Lung microvascular endothelial cell (primary cell): ENCODE data around the gene EPB41L1. TPM values are rescaled to one million over a fixed set of nuclear protein-coding genes. Genes with fewer than 3 reads are reported as not detected.
A peak's percentile ranks its signal among the peaks of the same experiment; 100 is the strongest.

Experiments
- DNase-seq, 2 donors: peaks; one replicate each; pipeline versions ENCODE4 v3.0.0 to v3.0.0-alpha.2; 2010; ENCODE audit warnings: low read depth in 2 of 2
- total RNA-seq: library from RNA; depleted of rRNA; stranded (reverse); fragments of >200 nt; gene quantifications from 2 replicates; pipeline ENCODE4 v1.2.1, GENCODE V29; 2014

The EPB41L1 gene
- total RNA-seq, 1 donor from 2014 or later = 14.3 TPM

DNA sequence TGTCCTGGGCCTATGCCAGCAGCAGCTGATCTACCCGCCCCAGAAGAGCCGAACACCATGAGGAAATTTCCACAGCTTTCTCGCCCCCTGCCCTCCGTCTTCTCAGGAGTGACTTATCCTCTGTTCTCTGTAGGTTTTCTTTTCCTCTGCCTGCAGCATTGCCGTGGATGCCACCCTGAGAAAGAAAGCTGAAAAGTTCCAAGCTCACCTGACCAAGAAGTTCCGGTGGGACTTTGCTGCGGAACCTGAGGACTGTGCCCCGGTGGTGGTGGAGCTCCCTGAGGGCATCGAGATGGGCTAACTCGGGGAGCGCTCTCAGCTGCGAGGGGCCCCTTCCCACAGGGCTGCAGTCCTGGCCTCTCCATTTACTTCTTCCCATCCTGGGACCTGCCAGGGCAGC, 100.9 kb downstream of the EPB41L1 start:
- DNase-seq = no peak

DNA sequence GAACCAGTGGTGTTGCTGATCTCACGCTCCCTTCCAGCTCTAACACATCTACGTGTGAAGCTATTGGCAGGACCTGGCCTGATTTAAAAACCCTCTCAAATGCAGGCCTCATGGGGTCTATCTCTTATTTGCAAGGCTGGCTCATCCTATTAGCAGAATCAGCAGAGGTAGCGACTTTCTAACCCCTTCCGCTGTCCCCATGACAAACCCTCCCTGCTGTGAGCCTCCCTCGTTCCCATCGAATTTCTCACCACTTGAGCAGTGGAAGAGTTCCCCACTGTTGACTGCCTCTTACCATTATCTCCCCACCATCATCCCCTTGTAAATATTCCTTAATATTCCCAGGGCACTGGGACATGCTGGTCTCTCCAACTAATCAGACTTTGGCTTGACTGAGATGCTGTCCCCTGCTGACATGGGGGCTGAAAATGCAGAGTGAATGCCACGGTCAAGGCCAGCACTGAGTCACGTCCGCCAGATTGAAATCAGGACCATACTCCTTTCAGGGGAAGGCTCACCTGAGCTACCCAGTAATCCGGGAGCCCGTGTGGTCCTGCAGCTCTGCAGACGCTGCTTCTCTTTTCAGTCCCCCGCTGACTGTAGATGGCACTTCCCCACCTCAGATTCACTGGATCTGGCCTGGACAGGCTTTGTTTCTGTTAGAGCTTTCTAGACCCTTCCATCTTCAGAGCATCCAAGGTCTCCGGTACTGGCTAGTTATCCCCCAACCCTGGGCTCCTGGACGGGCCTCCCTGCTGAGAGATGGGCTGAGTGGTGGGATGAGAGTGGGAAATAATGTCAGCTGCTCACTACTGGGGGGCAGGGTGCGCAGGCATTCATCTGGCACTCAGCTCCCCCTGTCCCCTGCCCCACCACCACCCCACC, 104.9 kb downstream of the EPB41L1 start:
- no peak for DNase-seq

DNA sequence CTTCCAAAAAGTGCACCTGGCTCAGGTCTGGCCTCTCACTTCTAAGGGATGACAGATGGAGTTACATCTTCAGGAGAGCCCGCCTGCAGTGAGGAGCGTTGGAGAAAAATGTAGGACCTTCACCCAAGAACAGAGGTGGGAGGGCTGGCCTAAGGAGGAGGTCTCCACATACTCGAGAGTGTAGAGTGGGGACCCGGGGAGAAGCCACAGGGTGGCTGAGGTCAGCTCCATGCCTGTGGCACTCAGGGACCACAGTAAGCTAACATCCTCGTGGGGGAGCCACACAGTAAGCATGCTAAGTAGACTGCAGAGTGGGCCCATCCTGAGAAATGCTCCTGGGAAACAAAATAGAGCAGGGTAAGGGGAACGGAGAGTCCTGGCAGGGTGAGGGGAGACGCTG, 105.8 kb downstream of the EPB41L1 start:
- no peak for DNase-seq

DNA sequence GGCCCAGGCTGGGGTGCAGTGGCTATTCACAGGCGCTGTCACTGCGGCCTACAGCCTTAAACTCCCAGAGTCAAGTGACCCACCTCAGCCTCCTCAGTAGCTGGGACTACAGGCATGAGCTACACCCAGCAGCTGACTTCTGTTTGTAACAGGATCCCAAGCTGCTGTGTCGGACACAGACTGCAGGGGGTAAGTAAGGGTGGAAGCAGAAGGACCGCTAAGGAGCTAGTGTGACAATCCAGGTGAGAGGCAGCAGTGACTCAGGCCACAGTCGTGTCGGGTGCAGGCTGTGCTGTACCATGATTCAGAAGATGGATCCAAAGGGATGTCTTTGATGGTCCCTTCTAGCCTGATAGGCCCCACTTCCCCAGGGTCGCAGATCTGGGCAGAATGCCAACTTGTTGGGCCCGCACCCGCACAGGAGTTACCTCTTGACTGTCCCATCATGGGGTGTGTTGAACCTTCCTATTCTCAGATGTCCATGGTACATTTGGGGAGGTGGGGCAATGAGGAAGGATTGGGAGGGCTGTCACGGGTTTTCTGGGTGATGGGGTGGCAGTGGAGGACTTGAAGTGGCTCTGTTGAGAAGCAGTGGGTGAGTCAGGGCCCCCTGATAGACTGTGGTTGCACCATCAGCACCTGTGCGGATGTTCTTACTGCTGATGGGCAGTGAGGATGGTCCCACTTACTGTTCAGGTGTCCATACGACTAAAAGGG, 107.0 kb downstream of the EPB41L1 start:
- DNase-seq = no peak

DNA sequence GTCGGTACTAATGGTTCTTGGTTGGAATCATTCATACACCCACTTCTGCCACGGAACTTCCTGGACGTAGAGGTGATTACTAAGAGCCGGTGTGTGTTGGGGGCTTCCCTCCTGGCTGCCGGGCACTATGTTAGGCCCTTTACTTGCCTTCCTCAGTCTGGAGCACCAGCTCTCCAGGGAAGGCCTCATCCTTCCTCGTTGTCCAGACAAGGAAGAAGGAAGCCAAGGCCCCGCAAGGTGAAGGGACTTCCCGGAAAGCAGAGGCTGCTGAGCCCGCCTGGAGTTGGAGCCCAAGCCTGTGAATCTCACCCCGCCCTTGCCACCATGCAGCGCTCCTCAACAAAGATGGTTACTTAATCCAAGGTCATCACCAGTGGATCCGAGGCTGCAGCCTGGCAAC, 107.9 kb downstream of the EPB41L1 start:
- DNase-seq = no peak

DNA sequence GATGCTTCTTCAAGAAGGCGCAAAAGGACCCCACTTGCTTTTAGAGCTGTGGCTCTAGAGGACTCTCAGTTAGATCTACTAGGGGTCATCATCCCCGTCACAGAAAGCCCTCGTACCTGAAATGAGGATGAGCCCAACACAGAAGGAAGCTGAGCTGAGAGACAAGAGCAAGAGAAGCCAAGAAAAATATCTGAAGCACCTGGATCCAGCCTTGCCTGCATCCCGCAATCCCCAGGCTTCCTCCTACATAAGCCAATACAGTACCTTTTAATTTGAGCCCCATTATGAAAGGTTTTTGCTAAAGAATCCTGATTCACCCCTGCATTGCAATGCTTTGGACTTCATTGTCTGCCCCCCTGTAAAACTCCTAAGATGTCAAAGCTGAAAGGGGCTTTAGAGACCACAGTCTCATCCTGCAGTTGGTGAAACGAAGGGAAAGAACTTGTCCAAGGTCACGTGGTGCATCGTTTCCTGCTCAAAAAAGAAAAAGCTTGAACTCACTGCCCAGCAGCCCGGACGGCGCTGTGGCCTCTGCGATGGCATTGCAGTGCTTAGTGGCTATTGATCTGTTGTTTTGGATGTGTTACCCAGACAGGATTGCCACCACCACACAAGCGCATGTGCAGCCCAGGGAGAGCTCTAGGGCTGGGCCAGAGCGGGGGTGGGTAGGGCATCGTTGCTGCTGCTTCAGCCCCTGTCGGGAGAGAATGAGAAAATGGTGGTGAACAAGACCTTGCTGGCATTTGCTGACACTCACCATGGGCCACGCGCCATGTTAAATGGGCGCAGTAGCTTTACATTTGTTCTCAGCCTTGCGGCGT, 110.1 kb downstream of the EPB41L1 start:
- no peak for DNase-seq

DNA sequence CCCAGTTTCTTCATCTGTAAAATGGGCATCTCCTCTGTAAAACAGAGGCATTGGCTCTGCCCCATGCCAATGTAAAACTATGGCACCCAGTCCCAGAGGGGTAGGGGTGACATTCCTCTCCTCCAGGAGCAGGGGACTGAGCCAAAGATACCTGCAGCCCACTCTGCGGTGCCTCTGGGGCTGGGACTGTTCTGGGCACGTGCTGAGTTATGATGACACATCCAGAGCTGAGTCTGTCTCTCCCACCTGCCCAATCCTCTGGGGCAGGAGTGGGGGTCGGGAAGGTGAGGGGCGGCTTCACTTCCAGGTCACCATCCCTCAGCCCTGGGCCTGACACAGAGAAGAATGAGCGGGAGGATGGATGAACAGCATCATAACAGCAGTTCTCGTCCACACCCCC, 111.6 kb downstream of the EPB41L1 start:
- no peak for DNase-seq

DNA sequence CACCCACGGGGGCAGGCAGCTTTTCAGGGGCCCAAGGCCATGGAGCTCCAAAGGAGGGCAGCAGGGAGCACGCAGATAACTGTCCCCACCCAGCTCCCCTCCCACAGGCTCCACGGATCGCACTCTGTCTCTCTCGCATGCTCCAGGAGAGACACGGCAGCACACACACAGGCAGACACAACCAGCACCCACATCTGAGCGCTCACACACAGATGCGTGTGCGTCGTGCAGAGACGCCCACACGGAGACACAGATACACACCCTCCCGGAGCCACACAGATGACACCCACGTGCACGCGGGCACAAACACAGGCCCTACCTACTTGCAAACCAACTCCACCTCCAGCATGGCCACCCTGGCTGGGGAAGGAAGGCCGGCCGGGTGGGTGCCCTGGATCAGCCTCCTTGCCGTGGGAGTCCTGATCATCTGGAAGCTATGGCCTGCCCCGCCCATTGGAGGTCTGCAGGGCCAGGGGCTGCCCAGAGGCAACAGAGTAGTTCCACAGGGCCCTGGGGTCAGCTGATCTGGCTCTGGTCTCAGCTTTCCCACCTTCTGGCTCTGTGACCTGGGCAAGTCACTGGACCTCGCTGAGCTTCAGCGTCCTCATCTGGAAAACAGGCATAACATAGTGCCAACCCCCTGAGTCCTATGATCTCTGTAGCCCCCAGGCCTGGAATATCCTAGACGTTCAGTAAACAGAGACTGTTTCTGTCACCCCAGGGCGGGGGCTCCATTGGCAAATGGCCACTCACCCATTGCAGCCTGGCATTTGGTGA, 113.3 kb downstream of the EPB41L1 start:
- no peak for DNase-seq

DNA sequence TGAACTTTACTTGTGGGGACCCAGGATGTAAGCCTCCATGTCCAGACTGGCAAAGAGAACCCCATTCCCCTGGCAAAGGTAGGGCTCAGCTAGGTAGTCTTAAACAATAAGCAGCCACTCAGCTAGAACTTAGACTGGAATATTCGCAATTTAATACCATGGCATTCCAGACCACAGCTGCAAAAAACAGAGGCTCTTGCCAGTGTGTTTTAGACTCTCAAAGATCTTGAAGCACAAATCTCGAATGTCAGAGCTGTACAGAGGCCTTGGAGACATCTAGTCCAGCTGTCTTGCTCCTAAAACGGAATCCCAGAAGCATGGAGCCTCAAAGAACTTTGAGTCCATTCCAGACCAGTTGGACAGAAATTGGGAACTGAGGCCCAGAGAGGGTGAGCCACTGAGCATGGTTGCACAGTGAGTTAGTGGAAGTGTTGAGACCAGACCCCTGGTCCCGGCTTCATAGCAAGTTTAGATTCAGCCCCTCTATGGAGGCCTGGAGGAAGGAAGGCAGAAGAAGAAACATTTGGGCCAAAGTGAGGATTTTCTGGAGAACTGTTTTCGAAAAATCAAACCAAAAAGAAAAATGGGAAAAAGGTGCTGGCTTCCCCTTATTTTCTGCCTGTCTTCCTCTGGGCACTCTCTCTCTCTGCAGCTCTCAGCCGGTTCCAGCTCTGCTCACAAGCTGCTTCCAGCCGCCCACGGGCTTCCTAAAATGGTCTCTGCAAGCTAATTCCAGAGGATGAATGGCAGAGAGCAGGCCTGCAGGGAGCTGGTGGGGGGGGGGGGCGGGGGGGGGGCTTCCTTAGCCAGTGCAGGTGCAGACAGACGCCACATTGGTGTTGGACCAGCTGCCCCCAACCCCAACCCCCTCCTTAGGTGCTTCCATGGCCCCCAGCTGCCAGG, 114.2 kb downstream of the EPB41L1 start:
- no peak for DNase-seq

DNA sequence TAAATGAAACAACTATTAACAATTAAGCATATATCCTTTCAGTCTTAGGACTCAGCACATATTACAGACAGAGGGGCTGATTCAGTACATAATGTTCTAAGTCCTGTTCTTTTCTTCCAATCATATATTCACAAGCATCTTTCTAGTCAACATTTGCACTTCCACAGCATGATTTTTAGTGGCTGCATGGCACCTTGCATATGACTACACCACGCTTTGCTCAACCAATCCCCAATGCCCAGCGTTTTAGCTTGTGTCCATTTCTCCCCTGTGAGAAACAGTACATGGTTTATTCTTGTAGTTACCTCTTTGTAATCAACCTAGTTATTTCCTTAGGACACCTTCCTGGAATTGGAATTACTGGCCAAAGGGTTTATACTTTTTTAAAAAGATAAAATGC, 115.0 kb downstream of the EPB41L1 start:
- DNase-seq = no peak

DNA sequence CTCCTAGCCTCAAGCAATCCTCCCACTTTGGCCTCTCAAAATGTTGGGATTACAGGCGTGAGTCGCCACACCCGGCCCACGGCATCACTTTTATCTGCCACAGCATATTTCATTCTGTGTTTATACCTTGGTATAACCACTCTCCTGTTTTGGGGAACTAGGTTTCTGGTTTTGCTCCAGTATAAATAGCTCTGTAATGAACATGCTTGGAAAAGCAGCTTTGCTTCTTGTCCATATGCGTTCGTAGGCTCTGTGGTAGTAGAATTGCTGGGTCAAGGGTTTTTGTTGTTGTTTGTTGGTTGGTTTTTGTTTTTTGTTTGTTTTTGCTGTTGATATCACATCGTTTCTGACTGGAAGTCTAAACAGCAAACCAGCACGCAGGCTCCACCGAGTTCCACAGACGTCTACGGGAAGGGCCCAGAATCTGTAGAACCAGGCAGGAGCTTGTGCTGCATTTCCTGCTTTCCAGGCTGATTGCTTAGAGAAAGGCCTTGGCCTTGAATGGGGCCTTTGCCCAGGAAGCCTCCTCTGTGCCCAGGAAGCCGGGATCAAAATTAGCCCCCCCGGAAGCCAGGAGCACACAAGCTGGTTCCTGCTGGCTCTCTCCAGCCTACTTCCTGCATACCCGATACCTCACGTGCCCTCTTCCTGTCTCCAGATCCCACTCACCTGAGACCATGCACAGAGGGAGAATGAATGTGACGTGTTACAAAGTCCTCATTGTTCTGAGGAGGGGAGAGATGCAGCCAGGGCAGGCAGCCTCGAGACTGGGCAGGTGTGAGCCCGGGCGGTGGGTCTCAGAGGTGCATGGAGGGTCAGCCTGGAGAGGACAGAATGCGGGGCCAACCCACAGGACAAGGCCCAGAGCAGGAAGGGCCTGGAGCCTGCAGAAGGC, 116.5 kb downstream of the EPB41L1 start:
- DNase-seq = no peak

DNA sequence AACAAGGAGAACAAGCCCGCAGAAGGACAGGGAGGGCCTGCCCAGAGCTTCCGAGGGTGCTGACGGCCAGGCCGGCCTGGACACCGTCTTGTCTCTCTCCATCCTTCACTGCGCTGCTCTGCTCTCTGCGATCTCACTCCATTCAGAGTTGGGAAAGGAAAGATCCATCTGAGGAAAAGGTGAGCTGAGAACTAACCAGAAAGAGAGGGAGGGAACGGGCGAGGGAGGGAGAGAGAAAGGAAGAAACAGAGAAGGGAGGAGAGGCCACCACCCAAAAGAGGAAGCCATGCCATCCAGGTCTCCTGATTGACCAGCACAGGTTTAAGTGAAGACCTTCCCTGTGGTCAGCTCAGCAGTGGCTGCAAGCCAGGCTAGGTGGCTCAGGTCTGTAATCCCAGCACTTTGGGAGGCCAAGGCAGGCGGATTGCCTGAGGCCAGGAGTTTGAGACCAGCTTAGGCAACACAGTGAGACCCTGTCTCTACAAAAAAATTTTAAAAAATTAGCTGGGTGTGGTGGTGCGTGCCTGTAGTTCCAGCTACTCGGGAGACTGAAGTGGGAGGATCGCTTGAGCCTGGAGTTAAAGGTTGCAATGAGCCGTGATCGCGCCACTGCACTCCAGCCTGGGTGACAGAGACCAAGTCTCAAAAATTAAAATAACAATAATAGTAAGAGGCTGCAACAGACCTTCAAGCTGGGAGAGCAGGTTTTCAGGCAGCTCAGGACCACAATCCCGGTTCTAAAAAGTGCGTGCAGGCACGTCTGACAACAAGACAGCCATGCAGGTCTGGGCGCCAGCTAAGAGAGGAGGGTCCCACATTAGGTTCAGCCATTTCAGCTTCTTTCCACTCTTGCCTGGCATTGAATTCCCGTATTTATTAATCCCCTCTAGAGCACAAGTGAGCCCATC, 117.4 kb downstream of the EPB41L1 start:
- DNase-seq = no peak

DNA sequence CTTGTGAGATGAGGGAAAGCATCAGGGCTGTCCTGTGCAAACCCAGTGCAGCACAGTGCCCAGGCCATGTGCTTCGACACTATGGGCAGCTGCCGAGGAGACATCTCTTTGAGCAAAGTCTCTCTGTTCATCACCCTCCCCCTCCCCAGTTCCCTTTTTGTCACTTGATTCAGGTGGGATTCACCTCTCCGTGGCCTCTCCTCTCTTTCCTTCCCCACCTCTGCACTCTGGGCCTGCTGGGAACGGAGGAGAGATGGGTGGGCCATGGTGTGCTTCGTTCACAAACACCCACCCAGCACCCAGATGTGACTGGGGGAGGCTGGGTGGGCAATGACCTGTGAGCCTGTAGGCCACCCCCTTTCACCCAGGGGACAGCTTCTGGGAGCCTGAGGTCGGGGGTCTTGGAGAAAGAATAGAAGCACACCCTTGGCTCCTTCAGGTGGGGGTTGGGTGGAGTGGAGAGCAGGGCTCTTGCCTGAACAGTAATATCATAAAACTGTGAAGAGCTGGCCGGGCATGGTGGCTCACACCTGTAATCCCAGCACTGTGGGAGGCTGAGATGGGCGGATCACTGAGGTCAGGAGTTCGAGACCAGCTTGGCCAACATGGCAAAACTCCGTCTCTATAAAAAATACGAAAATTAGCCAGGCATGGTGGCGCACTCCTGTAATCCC, 118.1 kb downstream of the EPB41L1 start:
- no peak for DNase-seq

DNA sequence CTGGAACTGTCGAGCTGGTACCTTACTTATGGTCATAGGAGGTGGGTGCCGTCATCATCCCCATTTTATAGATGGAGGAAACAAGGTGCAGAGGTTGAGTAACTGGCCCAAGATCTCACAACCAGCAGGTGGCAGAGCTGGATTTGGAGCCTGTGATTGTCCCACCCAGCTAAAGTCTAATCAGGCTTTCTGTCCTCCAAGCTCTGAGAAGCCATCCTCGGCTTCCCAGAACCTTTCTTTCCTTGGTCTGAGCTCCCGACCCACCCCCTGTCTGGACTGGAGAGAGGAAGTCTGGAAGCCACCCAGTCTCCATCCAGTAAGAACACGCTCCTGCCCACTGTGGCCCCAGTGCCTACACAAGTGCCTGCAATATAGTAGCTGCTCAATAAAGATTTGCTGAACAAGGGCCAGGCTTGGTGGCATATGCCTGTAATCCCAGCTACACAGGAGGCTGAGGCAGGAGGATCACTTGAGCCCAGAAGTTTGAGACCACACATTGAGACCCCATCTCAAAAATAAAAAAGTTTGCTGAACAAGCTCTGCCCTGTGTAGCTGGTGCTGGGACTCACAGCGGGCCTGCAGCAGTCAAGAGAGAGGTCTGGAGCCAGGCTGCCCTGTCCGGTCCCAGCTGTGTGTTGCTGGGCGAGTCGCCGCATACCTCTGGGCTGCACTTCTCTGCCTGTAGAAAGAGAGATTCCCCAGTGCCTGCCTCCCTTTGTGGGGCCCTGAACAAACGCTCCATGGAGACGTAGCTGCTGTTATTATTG, 119.1 kb downstream of the EPB41L1 start:
- DNase-seq = peak; percentile 39 to 57

DNA sequence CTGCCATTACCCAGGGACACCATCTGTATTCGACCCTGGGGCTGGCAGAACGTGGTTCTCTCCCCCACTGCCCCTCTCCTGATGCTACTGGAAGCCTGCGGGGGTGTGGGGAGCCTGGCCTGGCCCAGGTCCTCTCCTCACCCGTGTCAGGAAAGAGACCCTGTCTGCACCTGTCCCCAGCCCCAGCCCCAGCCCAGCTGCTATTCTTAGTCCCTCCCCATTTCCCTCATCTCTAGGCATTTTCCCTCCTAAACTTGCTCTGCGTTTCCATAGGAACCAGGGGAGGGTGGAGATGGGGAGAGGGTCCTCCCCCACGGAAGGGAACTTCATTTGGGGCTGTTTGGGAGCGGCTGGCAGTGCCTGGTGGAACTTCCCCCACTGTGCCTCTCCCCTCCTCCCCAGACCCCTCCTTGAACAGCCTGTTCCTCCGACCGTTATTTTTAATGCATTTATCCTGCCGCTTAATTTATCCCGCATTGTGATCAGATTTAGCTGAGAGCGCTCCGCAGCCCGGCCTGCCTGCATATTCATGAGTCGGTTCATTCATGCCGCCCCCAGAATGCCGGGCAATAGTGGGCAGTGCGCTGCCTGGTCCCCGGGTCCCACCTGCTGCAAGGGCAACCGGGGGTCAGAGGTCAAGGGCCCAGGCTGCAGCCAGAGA, 119.8 kb downstream of the EPB41L1 start:
- no peak for DNase-seq

DNA sequence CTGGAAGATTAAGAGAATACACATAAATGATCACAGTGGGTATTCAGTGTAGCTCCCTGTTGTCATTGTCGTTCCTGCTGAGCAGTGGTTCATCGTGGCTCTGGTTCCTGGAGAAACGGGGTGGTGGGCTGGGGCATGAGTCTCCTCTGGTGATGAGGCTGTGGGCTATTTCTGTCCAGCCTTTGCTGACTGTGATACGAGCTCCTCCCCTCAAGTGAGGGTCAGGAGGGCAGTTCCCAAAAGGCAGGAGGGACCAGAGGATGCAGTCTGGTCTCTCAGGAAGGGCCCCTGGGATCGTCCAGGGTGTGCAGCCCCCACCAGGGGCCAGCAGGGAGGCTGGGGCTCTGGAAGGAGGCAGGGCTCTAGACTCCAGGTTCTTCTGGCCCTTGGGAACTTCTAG, 120.5 kb downstream of the EPB41L1 start:
- DNase-seq = no peak
